ENCODE data around the gene COL6A6. TPM values are rescaled to one million over a fixed set of nuclear protein-coding genes. Genes with fewer than 3 reads are reported as not detected.

The COL6A6 gene
- total RNA-seq, 1 donor from 2014 or later = not detected

DNA sequence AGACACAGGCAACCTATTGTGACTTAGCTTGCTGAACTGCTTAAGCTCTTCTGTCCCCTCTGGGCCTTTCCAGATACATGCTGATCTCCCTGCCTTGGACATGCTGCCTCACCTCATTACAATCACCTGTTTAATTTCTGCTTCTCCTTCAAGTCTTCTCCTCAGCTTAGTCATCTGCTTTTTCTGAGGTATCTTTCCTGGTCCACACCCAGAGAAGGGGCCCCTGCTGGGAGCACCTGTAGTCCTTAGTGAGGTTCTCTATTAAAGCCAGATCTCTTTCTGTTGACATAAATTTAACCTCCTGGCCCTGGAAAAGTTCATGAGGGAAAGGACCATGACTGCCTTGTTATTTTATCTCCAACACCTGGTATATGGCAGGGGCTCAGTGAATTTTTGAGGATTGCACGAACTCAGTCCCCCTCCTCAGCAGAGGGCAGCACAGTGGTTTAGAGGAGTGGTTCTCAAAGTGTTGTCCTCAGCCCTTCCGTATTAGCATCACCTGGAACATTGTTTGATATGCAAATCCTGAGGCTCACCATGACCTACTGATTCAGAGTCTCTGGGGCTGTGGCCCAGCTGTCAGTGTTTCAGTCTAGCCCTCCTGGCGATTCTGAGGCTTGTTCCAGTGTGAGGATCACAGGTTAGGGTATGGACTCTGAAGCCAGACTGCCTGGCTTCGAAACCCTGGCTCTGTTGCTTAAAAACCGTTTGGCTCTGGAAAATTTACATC, 12.7 kb downstream of the COL6A6 start:
- TF ChIP-seq, protein P1, sequence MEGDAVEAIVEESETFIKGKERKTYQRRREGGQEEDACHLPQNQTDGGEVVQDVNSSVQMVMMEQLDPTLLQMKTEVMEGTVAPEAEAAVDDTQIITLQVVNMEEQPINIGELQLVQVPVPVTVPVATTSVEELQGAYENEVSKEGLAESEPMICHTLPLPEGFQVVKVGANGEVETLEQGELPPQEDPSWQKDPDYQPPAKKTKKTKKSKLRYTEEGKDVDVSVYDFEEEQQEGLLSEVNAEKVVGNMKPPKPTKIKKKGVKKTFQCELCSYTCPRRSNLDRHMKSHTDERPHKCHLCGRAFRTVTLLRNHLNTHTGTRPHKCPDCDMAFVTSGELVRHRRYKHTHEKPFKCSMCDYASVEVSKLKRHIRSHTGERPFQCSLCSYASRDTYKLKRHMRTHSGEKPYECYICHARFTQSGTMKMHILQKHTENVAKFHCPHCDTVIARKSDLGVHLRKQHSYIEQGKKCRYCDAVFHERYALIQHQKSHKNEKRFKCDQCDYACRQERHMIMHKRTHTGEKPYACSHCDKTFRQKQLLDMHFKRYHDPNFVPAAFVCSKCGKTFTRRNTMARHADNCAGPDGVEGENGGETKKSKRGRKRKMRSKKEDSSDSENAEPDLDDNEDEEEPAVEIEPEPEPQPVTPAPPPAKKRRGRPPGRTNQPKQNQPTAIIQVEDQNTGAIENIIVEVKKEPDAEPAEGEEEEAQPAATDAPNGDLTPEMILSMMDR (IDR thresholded peaks at IDR 0.05) = no peak
- no peak for DNase-seq (ENCODE audit: low spot score)
- H3K27ac Mint-ChIP-seq (ENCODE audit: unreplicated experiment) = no peak overlapping the region
- H3K27me3 Mint-ChIP-seq (ENCODE audit: low read depth) = peaks cover 19% of the 10 kb centered on the region
- no peaks in the 10 kb centered on the region for H3K4me1 Mint-ChIP-seq (ENCODE audit: low read depth)
- H3K9me3 Mint-ChIP-seq (ENCODE audit: low read depth) = no peaks in the 10 kb centered on the region
- H3K4me3 Mint-ChIP-seq (ENCODE audit: unreplicated experiment) = no peak overlapping the region
- no peaks in the 10 kb centered on the region for H3K36me3 Mint-ChIP-seq (ENCODE audit: low read depth)

DNA sequence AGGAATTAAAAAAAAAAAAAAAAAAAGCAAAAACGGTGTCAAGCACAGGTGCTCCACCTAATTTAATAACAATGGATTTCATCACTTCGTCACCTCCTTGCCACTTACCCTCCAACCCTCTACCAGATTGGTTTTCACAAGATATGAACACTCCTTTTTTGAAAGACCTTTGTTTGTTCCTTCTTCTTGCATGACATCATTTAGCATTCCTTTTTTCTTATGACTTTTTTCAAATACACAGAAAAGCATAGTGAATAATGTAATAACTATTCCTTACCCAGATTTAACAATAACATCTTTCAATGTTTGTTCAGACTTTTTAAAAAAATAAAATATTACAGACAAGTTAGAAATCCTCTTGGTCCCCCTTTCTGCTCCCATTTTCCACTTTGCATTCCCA, 16.3 kb downstream of the COL6A6 start:
- TF ChIP-seq, protein P1 (IDR thresholded peaks at IDR 0.05) = no peak
- no peak for DNase-seq (ENCODE audit: low spot score)
- Mint-ChIP-seq H3K27ac (ENCODE audit: unreplicated experiment) (no peak overlapping the region), H3K9me3 (ENCODE audit: low read depth) (no peaks in the 10 kb centered on the region), H3K4me3 (ENCODE audit: unreplicated experiment) (no peak overlapping the region), H3K4me1 (ENCODE audit: low read depth) (no peaks in the 10 kb centered on the region), H3K36me3 (ENCODE audit: low read depth) (no peaks in the 10 kb centered on the region), H3K27me3 (ENCODE audit: low read depth) (peaks cover 18% of the 10 kb centered on the region)

DNA sequence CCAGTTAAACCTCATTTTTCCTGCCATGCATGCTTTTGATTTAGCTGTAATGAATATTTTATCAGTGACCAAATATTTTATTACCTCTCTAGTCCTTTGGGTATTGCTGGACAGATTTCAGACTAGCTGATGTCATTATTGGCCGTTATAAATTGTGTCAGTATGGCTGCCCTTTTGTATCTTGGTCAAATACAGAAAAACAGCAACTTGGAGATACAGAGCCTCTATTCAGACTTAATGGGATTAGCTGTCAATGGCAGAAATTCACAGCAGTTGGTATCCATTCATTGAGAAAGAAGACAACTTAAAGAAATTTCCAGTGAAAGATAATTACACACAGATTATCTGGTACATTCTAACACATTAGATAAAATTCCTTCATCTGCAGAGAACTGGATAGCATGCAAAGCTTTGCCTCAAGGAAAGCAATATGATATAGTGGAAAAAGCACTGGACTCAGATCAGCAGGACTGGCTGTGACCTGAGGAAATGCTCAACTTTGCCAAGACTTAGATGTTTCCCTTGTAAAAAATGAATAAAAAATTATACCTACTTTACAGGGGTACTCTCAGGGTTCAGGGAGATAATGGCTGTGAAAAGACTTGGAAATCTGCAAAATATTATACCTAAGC, 20.8 kb downstream of the COL6A6 start:
- TF ChIP-seq, protein P1 (IDR thresholded peaks at IDR 0.05) = no peak
- Mint-ChIP-seq H3K27me3 (ENCODE audit: low read depth) (peaks cover 18% of the 10 kb centered on the region), H3K27ac (ENCODE audit: unreplicated experiment) (no peak overlapping the region), H3K4me3 (ENCODE audit: unreplicated experiment) (no peak overlapping the region), H3K9me3 (ENCODE audit: low read depth) (no peaks in the 10 kb centered on the region), H3K36me3 (ENCODE audit: low read depth) (no peaks in the 10 kb centered on the region), H3K4me1 (ENCODE audit: low read depth) (no peaks in the 10 kb centered on the region)
- no peak for DNase-seq (ENCODE audit: low spot score)

DNA sequence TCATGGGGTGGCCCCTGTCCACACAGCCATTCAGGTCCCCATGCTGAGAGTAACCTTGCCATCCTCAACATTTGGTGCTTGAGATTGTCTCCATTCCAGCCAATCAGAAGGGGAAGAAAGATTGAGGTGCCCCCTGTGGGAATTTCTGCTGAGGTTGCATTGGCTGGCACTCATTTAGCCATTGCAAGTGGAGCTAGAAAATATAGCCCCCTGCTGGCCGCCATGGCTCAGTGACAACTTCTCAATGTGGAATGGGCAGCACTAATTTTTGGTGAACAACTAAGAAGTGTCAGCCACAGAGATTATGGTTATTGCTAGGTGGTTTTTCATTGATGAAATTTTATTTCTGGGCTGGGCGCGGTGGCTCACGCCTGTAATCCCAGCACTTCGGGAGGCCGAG, 22.0 kb downstream of the COL6A6 start:
- no peak overlapping the region for H3K27ac Mint-ChIP-seq (ENCODE audit: unreplicated experiment)
- H3K27me3 Mint-ChIP-seq (ENCODE audit: low read depth) = peaks cover 16% of the 10 kb centered on the region
- no peaks in the 10 kb centered on the region for H3K9me3 Mint-ChIP-seq (ENCODE audit: low read depth)
- H3K4me3 Mint-ChIP-seq (ENCODE audit: unreplicated experiment) = no peak overlapping the region
- TF ChIP-seq, protein P1 (IDR thresholded peaks at IDR 0.05) = peak; percentile 78
- no peaks in the 10 kb centered on the region for H3K36me3 Mint-ChIP-seq (ENCODE audit: low read depth)
- no peak for DNase-seq (ENCODE audit: low spot score)
- no peaks in the 10 kb centered on the region for H3K4me1 Mint-ChIP-seq (ENCODE audit: low read depth)

DNA sequence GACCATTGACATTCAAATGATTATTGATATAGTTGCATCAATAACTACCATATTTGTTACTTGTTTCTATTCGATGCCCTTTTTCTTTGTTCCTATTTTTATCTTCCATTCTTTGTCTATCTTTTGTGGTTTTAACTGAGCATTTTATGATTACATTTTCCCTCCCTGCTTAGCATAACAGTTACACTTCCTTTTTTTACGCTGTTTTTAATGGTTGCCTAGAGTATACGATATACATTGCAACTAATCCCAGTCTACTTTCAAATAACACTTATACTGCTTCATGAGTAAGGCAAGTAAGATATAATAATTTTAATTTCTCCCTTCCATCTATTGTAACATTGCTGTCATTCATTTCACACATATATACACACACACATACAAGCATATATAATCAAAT, 26.3 kb downstream of the COL6A6 start:
- TF ChIP-seq, protein P1 (IDR thresholded peaks at IDR 0.05) = no peak
- no peaks in the 10 kb centered on the region for H3K9me3 Mint-ChIP-seq (ENCODE audit: low read depth)
- H3K27me3 Mint-ChIP-seq (ENCODE audit: low read depth) = no peaks in the 10 kb centered on the region
- no peaks in the 10 kb centered on the region for H3K4me1 Mint-ChIP-seq (ENCODE audit: low read depth)
- no peak overlapping the region for H3K4me3 Mint-ChIP-seq (ENCODE audit: unreplicated experiment)
- no peaks in the 10 kb centered on the region for H3K36me3 Mint-ChIP-seq (ENCODE audit: low read depth)
- no peak overlapping the region for H3K27ac Mint-ChIP-seq (ENCODE audit: unreplicated experiment)
- DNase-seq (ENCODE audit: low spot score) = no peak

All from chondrocyte (in vitro differentiated cells).